ENCODE results near the gene CCDC3.
"Not testable (repeated sequence)": the region's sequence is repeated elsewhere in the genome, so short reads cannot be mapped to it uniquely, and the experiment has no call there.

Gene CCDC3

GRCh38 chr10:13001041-13001886 lies at the start of gene CCDC3:
Gene CCDC3, minus strand, starts transcription at chr10:13001713. Its CDS starts 143 bp downstream, at chr10:13001570.
- no peak for DNase-seq

- DNase-seq = no peak
These were observed 49.7 kb upstream of the CCDC3 start for GRCh38 chr10:13051126-13051694.

GRCh38 chr10:13049774-13050420 lies 48.4 kb upstream of the CCDC3 start:
- no peak for DNase-seq

GRCh38 chr10:13048762-13049161 lies 47.2 kb upstream of the CCDC3 start:
- DNase-seq = no peak

GRCh38 chr10:13047529-13048206 lies 46.2 kb upstream of the CCDC3 start:
- no peak for DNase-seq

- no peak for DNase-seq
These were observed 45.5 kb upstream of the CCDC3 start for GRCh38 chr10:13046851-13047528.

- DNase-seq = no peak
These were observed 42.0 kb upstream of the CCDC3 start for GRCh38 chr10:13043520-13043919.

- DNase-seq = no peak
These were observed 38.2 kb upstream of the CCDC3 start for GRCh38 chr10:13039761-13040160.

- no peak for DNase-seq
These were observed 36.9 kb upstream of the CCDC3 start for GRCh38 chr10:13038391-13038790.

GRCh38 chr10:13037832-13038231 lies 36.3 kb upstream of the CCDC3 start:
- DNase-seq = no peak

GRCh38 chr10:13036841-13037240 lies 35.3 kb upstream of the CCDC3 start:
- no peak for DNase-seq

GRCh38 chr10:13035731-13036130 lies 34.2 kb upstream of the CCDC3 start:
- not testable (repeated sequence) for DNase-seq

- DNase-seq = no peak
These were observed 25.4 kb upstream of the CCDC3 start for GRCh38 chr10:13026873-13027272.

GRCh38 chr10:13023754-13024153 lies 22.2 kb upstream of the CCDC3 start:
- DNase-seq = no peak

- DNase-seq = no peak
These were observed 17.8 kb upstream of the CCDC3 start for GRCh38 chr10:13019280-13019679.

- DNase-seq = no peak
These were observed 16.7 kb upstream of the CCDC3 start for GRCh38 chr10:13018171-13018570.

- no peak for DNase-seq
These were observed 15.4 kb upstream of the CCDC3 start for GRCh38 chr10:13016886-13017285.

- no peak for DNase-seq
These were observed 14.9 kb upstream of the CCDC3 start for GRCh38 chr10:13016426-13016825.

GRCh38 chr10:13006037-13006436 lies 4.5 kb upstream of the CCDC3 start:
- no peak for DNase-seq

GRCh38 chr10:13003759-13004158 lies 2.2 kb upstream of the CCDC3 start:
- no peak for DNase-seq

- no peak for DNase-seq
These were observed 1.5 kb upstream of the CCDC3 start for GRCh38 chr10:13003004-13003403.

- DNase-seq = no peak
These were observed 337 bp upstream of the CCDC3 start for GRCh38 chr10:13001887-13002212.

- DNase-seq = no peak
These were observed 1.1 kb downstream of the CCDC3 start for GRCh38 chr10:13000431-13000830.
